Subcutaneous adipose tissue (tissue), 4 donors: ENCODE results near the gene OSBPL3. TPM values are rescaled to one million over a fixed set of nuclear protein-coding genes. Genes with fewer than 3 reads are reported as not detected.

ENCODE experiments used
- total RNA-seq, 4 donors: library from RNA; depleted of rRNA; stranded (reverse); fragments of >200 nt; gene quantifications; one replicate each; pipeline ENCODE4 v1.1.0, GENCODE V29; 2016
- TF ChIP-seq, protein P1 (sequence below): fragments of 450-650 bp; IDR thresholded peaks from one replicate; pipeline ENCODE4 v1.5.1; 2016; ENCODE audit warnings: low read depth, mild to moderate bottlenecking, control low read depth, antibody characterized with exemption, moderate library complexity

OSBPL3 gene
- total RNA-seq, 4 donors from 2014 or later: 4.9 to 33.1 (median 9.4) TPM

DNA sequence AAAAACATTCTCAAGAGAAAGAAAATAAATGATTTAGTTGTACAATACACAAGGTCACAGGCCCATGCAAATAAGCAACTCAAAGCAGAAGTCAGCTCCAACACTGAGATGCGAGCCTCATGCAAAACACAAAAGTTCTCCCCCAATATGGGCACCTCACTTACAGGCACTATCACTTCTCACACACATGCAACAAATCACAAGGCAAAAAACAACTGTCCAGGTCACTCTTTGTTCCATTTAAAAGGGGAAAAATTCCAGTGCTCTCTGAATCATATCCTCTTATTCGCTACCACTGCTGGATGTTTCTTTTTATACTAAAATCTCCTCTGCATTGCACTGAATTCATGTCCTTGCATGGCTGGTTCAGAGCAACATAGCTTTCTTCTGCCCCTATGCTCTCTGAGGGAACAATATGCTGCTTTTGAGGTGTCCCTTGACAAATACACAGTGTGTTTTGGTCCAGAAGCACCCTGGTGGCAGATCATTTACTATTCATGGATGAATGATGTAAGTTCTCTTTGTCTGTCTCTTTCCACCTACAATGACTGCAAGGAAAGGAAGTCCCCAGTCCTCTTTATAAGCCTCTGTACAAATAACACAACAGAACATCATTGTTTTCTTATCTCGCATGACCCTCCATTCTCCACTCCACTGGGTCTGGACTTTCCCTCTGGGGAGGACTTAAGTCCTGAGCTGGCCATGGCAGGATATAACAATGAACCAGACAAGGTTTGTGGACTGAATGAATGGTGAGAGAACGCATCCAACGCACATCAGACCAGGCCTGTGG is 137.3 kb downstream of the OSBPL3 start:
- TF ChIP-seq, protein P1, sequence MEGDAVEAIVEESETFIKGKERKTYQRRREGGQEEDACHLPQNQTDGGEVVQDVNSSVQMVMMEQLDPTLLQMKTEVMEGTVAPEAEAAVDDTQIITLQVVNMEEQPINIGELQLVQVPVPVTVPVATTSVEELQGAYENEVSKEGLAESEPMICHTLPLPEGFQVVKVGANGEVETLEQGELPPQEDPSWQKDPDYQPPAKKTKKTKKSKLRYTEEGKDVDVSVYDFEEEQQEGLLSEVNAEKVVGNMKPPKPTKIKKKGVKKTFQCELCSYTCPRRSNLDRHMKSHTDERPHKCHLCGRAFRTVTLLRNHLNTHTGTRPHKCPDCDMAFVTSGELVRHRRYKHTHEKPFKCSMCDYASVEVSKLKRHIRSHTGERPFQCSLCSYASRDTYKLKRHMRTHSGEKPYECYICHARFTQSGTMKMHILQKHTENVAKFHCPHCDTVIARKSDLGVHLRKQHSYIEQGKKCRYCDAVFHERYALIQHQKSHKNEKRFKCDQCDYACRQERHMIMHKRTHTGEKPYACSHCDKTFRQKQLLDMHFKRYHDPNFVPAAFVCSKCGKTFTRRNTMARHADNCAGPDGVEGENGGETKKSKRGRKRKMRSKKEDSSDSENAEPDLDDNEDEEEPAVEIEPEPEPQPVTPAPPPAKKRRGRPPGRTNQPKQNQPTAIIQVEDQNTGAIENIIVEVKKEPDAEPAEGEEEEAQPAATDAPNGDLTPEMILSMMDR: no peak

DNA sequence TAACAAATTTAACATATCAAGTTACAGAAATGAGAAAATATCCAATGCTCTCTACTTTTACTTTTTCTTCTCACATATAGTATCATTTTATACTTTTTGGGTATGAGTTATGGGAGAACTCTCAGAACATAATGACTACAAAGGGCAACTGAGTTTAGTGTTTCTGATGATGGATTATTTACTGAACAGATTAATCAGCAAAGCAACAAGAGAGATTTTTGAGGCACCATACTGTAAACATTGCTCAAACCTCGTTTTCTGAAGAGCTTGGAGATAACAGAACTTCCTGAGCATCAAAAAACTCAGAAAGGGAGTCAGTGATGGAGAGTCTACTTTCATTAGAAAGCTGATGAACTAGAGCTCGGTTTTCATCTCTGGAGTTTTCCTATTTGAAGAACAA is 137.9 kb downstream of the OSBPL3 start:
- TF ChIP-seq, protein P1: no peak

DNA sequence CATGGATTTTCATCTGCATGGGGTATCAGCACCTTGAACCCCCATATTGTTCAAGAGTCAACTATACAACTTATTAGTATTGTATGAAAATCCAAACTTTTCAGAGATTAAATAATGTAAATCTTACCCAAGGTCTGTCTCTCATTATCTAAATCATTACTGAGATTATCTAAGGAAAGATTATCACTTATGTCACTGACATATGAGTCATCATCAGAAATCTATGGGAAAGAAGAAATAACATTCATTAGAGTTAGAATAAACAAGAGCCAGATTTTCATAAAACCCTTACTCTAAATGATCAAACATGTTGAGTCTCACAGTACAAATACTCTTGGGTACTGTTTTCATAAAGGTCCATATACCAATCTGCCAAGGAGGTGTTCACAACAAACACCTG is 139.4 kb downstream of the OSBPL3 start:
- TF ChIP-seq, protein P1: no peak

DNA sequence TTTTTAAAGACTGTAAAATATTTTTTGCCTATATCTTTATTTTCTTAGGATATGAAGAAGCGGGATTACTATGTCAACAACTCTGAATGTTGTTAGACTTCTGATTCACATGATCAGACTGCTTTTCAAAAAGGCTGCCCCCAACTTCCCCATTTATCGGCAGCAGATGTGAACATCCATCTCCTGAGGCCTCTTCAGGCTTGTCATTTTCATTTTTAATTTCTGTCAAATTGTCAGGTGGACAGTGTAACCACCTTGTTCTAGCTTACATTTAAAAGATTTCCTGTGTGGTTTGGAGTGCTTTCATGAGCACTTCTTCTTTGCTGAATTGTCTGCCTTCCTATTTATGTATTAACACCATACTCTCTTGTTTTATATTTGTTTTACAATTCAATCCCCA is 143.9 kb downstream of the OSBPL3 start:
- TF ChIP-seq, protein P1: no peak

DNA sequence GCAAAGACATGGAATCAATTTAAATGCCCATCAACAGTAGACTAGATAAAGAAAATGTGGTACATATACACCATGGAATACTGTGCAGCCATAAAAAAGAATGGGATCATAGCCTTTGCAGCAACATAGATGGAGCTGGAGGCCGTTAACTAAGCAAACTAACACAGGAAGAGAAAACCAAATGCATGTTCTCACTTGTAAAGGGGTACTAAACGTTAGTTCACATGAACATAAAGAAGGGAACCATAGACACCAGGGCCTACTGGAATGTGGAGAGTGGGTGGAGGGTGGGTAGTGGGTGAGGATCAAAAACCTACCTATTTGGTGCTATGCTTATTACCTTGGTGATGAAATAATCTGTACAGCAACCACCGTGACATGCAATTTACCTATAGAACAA is 144.3 kb downstream of the OSBPL3 start:
- TF ChIP-seq, protein P1: no peak

DNA sequence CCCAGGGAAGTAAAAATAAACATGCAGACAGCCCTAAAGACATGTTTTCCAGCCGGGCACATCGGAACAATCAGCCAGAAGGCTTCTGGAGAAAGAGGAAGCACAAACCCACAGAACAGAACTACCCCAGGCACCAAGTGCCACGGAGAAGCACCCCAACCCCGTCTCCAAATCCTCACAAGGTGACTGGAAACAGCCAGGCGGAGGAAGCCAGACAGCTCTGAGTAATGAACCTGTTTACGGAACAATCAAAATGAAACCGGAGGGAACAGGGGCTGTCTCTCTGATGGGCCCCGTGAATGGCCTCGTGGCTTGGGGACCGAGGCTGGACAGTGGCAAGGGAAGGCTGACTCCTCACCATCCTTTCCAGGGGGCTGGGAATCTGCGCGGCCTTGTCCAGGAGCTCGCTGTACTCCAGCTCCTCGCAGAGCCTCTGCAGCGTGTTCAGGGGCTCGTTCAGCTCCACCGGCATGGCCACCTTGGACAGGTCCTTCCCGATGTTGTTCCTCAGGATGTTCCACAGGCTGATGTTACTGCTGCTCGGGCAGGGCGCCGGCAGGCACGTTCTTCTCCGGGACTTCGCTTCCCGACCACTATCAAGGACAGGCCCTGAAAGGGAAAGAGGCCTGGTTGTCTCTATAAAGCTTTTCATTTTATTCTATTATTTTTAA is 145.7 kb downstream of the OSBPL3 start:
- TF ChIP-seq, protein P1: no peak

DNA sequence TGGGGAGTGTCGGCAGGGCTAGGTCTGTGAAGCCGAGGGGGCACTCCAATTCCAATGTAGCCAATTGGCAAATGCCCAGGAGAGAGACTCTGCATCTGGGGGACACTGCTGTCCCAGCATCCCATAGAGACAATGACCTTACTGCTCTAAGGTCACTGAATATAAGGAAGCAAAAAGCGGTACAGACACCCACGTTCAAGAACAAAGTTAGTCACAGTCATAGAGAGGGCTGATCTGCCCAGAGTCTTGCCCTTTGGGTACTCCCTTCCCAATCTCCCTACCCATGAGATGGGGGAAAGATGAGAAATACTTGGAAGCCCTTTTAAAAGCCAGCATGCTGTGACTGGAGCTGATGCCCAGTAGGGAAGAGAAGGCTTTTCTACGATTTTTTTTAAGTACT is 146.4 kb downstream of the OSBPL3 start:
- TF ChIP-seq, protein P1: no peak
